Jurkat, Clone E6-1 (cell line): ENCODE results near the gene RASA2.
"Not testable (repeated sequence)": the region's sequence is repeated elsewhere in the genome, so short reads cannot be mapped to it uniquely, and the experiment has no call there.

ENCODE experiments used
- DNase-seq: peaks from one replicate; pipeline ENCODE4 v3.0.0-alpha.2; 2011; ENCODE audit warnings: low read depth, low spot score
- H3K4me3 ChIP-seq: 2 replicates; pipeline ENCODE4 v1.5.1; 2011; ENCODE audit warnings: mild to moderate bottlenecking, low read length, control low read depth, moderate library complexity

Gene RASA2

GRCh38 chr3:141454906-141455602 is 31.8 kb upstream of the RASA2 start:
- no peak overlapping the region for H3K4me3 ChIP-seq
- peak; percentile 71 for DNase-seq

- DNase-seq, result no peak
- no peak overlapping the region for H3K4me3 ChIP-seq
Measured at GRCh38 chr3:141455603-141456300, 31.1 kb upstream of the RASA2 start.

GRCh38 chr3:141456301-141456625 is 30.6 kb upstream of the RASA2 start:
- DNase-seq, result no peak
- H3K4me3 ChIP-seq, result no peak overlapping the region

GRCh38 chr3:141457624-141458236 is 29.1 kb upstream of the RASA2 start:
- H3K4me3 ChIP-seq, result no peak overlapping the region
- DNase-seq, result no peak

- no peak for DNase-seq
- no peak overlapping the region for H3K4me3 ChIP-seq
Measured at GRCh38 chr3:141459008-141459407, 27.8 kb upstream of the RASA2 start.

GRCh38 chr3:141460097-141460704 is 26.6 kb upstream of the RASA2 start:
- no peak overlapping the region for H3K4me3 ChIP-seq
- DNase-seq, result peak; percentile 75

- DNase-seq, result no peak
- no peak overlapping the region for H3K4me3 ChIP-seq
Measured at GRCh38 chr3:141462176-141462859, 24.5 kb upstream of the RASA2 start.

GRCh38 chr3:141465221-141465620 is 21.6 kb upstream of the RASA2 start:
- no peak for DNase-seq
- no peak overlapping the region for H3K4me3 ChIP-seq

- no peak overlapping the region for H3K4me3 ChIP-seq
- DNase-seq, result no peak
Measured at GRCh38 chr3:141466633-141467169, 20.1 kb upstream of the RASA2 start.

GRCh38 chr3:141469720-141470119 is 17.1 kb upstream of the RASA2 start:
- no peak overlapping the region for H3K4me3 ChIP-seq
- DNase-seq, result no peak

GRCh38 chr3:141471160-141471559 is 15.7 kb upstream of the RASA2 start:
- H3K4me3 ChIP-seq, result no peak overlapping the region

GRCh38 chr3:141476033-141476432 is 10.8 kb upstream of the RASA2 start:
- no peak overlapping the region for H3K4me3 ChIP-seq
- DNase-seq, result no peak

More at GRCh38 chr3:141471160-141471559, 15.7 kb upstream of the RASA2 start:
- no peak for DNase-seq

GRCh38 chr3:141477224-141477623 is 9.6 kb upstream of the RASA2 start:
- H3K4me3 ChIP-seq, result no peak overlapping the region
- DNase-seq, result no peak

GRCh38 chr3:141478139-141478538 is 8.7 kb upstream of the RASA2 start:
- no peak for DNase-seq
- H3K4me3 ChIP-seq, result no peak overlapping the region

GRCh38 chr3:141478840-141479239 is 8.0 kb upstream of the RASA2 start:
- H3K4me3 ChIP-seq, result not testable (repeated sequence)

GRCh38 chr3:141482245-141482922 is 4.4 kb upstream of the RASA2 start:
- DNase-seq, result no peak
- H3K4me3 ChIP-seq, result no peak overlapping the region

More at GRCh38 chr3:141478840-141479239, 8.0 kb upstream of the RASA2 start:
- DNase-seq, result not testable (repeated sequence)

GRCh38 chr3:141484701-141485287 is 2.0 kb upstream of the RASA2 start:
- H3K4me3 ChIP-seq, result no peak overlapping the region
- no peak for DNase-seq
